HG03066 (cell line): Measurements from ENCODE around the gene ARHGAP33.
"Not testable (repeated sequence)": the region's sequence is repeated elsewhere in the genome, so short reads cannot be mapped to it uniquely, and the experiment has no call there.

Source experiments
- ATAC-seq: cut with Tn5 transposase; IDR thresholded peaks from one replicate; pipeline ENCODE4 v1.9.1; 2021; ENCODE audit warnings: low read depth; ENCODE audit not compliant: unreplicated experiment

ARHGAP33 gene

DNA sequence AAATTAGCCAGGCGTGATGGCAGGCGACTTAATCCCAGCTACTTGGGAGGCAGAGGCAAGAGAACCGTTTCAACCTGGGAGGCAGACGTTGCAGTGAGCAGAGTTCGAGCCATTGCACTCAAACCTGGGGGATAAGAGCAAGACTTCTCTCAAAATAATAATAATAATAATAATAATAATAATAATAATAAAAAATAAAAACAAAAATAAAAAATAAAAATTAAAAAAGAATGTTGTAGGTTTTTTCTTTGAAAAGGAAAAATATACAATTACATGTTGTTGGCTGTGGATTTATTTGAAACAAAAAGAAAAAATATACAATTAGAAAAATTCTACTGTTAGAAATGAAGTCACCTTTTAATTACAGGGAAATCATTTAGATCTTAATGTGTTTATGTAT lies 48.8 kb downstream of the ARHGAP33 start:
- no peak for ATAC-seq

DNA sequence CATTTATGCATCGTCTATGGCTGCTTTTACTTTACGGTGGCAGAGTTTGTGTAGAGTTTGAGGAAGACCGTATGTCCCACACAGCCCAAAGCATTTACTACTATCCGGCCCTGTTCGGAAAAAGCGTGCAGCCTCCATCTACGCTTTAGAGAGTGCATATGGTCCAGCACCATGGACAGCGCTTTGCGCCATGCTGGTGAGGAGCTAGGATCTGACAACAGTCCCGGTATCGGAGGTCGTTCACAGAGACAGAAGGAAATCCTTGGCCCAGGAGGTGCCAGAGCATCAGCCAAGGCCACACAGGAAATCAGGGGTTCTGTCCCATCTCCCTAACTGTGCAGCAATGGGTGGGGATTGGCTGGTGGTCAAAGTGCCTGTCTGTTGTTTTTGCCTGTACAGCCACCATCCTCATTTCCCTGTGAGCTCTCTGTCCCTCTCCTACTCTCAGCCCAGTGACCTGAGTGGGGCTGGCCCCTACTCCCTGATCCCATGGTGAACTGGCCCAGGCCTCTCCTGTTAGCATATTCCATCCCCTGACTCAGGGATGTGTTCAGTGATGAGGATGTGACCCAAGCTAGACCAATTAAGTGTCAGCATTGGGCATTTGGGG lies 53.4 kb downstream of the ARHGAP33 start:
- no peak for ATAC-seq

DNA sequence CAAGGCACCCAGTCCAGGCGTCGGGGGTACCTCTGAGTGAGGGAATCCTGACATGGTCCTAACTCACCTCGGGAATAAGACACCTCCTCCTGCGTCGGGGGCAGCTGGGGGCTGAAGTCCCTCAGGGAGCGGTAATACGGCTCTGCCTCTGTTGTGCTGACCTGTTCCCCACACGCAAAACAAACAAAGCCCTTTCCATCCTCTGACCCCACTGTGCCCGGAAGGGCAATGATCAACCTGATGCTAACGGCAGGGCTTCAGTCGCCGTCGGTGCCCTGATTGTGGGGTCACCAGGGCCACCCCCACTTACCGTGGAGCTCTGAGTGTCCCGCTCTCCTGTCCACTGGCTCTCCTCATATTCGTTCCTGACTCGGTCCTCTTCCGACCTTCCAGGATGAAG lies 55.6 kb downstream of the ARHGAP33 start:
- no peak for ATAC-seq

DNA sequence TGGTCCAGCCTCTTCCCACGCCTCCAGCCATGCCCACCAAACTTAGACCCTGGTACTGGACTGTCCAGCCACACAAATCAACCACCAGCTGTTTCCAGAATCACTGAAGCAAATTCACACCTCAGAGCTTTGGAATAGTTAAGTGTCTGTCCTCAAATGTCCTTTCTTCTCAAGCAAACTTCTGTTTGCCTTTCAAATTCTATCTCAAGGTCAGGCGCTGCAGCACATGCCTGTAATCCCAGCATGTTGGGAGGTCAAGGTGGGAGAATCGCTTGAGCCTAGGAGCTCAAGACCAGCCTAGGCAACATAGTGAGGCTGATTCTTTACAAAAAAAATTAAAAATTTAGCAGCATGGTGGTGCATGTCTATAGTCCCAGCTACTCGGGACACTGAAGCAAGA lies 56.7 kb downstream of the ARHGAP33 start:
- no peak for ATAC-seq

DNA sequence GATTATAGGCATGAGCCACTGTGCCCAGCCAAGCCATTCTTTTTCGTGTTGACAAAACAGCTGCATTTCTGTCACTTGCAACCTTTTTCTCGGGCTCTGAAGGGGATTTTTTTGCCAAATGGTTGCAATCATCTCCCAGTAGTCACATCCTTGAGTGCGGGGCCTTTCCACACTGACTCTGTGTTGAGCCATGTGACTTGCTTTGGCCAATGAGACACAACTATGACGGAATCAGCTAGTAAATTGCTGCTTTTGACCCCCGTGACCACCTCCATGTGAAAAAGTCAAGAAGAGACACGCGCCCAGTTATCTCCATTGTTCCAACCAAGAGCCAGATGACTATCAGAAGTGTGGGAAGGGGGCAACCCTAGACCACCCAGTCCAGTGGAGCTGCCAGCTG lies 58.6 kb downstream of the ARHGAP33 start:
- no peak for ATAC-seq

DNA sequence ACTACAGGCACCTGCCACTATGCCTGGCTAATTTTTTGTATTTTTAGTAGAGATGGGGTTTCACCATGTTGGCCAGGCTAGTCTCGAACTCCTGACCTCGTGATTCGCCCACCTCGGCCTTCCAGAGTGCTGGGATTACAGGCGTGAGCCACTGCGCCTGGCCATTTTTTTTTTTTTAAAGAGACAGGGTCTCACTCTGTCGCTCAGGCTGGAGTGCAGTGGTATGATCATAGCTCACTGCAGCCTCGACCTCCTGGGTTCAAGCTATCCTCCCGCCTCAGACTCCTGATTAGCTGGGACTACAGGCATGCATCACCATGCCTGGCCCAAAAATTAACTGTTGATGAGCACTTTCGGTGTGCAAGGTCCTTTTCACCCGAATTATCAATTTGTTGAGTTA lies 60.7 kb downstream of the ARHGAP33 start:
- not testable (repeated sequence) for ATAC-seq
